Chondrocyte (in vitro differentiated cells): ENCODE results near the gene PPP1CA. TPM values are rescaled to one million over a fixed set of nuclear protein-coding genes. Genes with fewer than 3 reads are reported as not detected.
A peak's percentile ranks its signal among the peaks of the same experiment; 100 is the strongest.

Experiments
- DNase-seq: peaks from one replicate; pipeline ENCODE4 v3.0.0; 2021; ENCODE audit warnings: mixed read lengths, low spot score
- H3K27ac Mint-ChIP-seq: one replicate; pipeline ENCODE4 v1.8.0; 2021; ENCODE audit warnings: mild to moderate bottlenecking, moderate library complexity, mixed read lengths; ENCODE audit not compliant: unreplicated experiment
- H3K27me3 Mint-ChIP-seq: 2 replicates; pipeline ENCODE4 v1.8.0; 2021; ENCODE audit warnings: low read depth, mixed read lengths
- H3K36me3 Mint-ChIP-seq: 2 replicates; pipeline ENCODE4 v1.8.0; 2021; ENCODE audit warnings: low read depth, mixed read lengths
- H3K4me1 Mint-ChIP-seq: 2 replicates; pipeline ENCODE4 v1.8.0; 2021; ENCODE audit warnings: low read depth, mild to moderate bottlenecking, mixed read lengths
- H3K4me3 Mint-ChIP-seq: one replicate; pipeline ENCODE4 v1.8.0; 2021; ENCODE audit warnings: mild to moderate bottlenecking, moderate library complexity, mixed read lengths; ENCODE audit not compliant: unreplicated experiment
- H3K9me3 Mint-ChIP-seq: 2 replicates; pipeline ENCODE4 v1.8.0; 2021; ENCODE audit warnings: low read depth, mixed read lengths
- total RNA-seq: library from RNA; stranded (reverse); gene quantifications from 3 replicates; pipeline ENCODE4 v1.2.1, GENCODE V29; 2021
- TF ChIP-seq, protein P1 (sequence below): fragments of 200-600 bp; sonication (generic); IDR thresholded peaks from 2 replicates; pipeline ENCODE4 v1.5.0; 2021; ENCODE audit warnings: antibody characterized with exemption, mild to moderate bottlenecking, moderate library complexity

PPP1CA gene
- total RNA-seq, 1 donor from 2014 or later: 109 TPM

DNA sequence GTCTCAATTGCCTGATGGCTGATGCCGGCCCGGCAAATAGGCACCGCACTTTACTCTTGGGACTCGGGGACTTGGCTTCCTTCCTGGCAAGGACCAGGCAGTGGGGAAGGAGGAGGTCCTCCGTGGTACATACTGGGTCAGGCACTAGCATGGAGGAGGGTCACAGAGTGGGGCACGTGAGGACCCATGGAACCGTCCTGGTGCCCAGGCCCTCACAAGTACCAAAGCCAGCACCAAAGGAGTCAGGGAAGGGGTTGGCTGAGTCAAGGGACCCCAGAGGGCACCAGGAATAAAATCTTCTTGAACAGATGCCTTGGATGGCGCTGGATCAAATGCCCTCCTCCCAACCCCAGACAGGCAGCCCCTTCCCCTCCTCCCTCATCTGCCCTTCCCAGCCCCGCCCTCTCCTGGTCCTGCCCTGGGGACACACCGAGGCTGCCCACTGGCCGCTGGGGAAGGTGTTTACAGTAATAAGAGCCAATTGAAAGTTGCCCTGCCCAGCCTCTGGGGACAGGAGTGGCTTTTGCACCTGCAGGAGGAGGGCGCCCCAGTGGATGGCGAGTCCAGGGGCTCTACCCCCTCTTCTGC lies 8.2 kb upstream of the PPP1CA start:
- TF ChIP-seq, protein P1, sequence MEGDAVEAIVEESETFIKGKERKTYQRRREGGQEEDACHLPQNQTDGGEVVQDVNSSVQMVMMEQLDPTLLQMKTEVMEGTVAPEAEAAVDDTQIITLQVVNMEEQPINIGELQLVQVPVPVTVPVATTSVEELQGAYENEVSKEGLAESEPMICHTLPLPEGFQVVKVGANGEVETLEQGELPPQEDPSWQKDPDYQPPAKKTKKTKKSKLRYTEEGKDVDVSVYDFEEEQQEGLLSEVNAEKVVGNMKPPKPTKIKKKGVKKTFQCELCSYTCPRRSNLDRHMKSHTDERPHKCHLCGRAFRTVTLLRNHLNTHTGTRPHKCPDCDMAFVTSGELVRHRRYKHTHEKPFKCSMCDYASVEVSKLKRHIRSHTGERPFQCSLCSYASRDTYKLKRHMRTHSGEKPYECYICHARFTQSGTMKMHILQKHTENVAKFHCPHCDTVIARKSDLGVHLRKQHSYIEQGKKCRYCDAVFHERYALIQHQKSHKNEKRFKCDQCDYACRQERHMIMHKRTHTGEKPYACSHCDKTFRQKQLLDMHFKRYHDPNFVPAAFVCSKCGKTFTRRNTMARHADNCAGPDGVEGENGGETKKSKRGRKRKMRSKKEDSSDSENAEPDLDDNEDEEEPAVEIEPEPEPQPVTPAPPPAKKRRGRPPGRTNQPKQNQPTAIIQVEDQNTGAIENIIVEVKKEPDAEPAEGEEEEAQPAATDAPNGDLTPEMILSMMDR: no peak
- H3K4me3 Mint-ChIP-seq: no peak overlapping the region
- H3K4me1 Mint-ChIP-seq: no peaks in the 10 kb centered on the region
- no peak for DNase-seq
- no peaks in the 10 kb centered on the region for H3K9me3 Mint-ChIP-seq
- H3K27me3 Mint-ChIP-seq: peaks cover 11% of the 10 kb centered on the region
- peaks cover 1% of the 10 kb centered on the region for H3K36me3 Mint-ChIP-seq
- H3K27ac Mint-ChIP-seq: no peak overlapping the region

DNA sequence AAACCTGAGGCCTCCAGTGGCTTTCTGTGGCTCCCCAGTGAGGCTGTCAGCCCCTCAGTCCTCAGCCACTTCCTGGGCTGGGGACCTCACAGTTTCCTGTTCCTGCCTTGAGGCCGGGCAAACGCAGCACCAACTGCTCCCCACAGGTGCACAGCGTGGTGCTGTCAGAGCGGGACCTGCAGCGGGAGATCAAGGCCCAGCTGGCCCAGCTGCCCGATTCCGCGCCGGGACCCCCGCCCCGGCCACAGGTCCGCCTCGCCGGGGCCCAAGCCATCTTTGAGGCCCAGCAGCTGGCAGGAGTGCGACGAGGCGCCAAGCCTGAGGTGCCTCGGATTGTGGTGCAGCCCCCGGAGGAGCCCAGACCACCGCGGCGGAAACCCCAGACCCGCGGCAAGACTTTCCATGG lies 7.6 kb upstream of the PPP1CA start:
- Mint-ChIP-seq H3K27ac (no peak overlapping the region), H3K36me3 (peaks cover 1% of the 10 kb centered on the region), H3K9me3 (no peaks in the 10 kb centered on the region), H3K4me3 (no peak overlapping the region), H3K27me3 (peaks cover 11% of the 10 kb centered on the region), H3K4me1 (no peaks in the 10 kb centered on the region)
- TF ChIP-seq, protein P1: no peak
- DNase-seq: peak; percentile 87

DNA sequence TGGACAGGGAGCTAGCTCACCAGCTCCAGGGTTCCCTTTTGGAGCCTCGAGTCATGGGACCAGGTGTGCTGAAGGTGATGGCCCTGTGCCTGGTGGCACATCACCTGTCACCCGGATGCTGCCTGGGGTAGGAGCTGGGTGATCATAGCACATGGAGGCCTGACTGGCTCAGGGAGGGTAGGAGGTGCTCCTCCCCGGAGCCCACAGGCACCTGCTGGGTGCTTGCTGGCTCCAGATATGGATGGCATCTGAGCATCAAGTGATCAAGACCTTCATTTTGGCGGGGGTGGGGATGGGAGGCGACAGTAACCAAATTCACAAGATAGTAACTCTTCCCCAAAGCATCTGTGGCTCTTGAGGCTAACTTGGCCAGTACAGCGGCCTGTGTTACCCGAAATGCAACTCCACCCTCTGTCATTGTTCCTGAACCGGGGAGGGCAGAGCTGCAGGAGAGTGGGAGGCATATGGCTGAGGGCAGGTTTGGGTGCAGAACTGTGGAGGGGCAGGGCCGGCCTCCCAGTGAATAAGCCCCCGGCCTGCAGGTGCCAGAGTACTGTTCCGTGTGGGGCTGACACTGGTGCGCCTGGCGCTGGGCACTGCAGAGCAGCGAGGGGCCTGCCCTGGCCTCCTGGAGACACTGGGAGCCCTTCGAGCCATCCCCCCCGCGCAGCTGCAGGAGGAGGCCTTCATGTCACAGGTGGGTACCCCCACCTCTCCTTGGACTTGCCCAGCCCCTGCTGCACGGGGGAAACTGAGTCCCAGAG lies 7.0 kb upstream of the PPP1CA start:
- H3K27ac Mint-ChIP-seq: no peak overlapping the region
- peaks cover 1% of the 10 kb centered on the region for H3K36me3 Mint-ChIP-seq
- H3K4me1 Mint-ChIP-seq: no peaks in the 10 kb centered on the region
- no peak overlapping the region for H3K4me3 Mint-ChIP-seq
- no peak for DNase-seq
- no peaks in the 10 kb centered on the region for H3K9me3 Mint-ChIP-seq
- TF ChIP-seq, protein P1: no peak
- H3K27me3 Mint-ChIP-seq: peaks cover 11% of the 10 kb centered on the region

DNA sequence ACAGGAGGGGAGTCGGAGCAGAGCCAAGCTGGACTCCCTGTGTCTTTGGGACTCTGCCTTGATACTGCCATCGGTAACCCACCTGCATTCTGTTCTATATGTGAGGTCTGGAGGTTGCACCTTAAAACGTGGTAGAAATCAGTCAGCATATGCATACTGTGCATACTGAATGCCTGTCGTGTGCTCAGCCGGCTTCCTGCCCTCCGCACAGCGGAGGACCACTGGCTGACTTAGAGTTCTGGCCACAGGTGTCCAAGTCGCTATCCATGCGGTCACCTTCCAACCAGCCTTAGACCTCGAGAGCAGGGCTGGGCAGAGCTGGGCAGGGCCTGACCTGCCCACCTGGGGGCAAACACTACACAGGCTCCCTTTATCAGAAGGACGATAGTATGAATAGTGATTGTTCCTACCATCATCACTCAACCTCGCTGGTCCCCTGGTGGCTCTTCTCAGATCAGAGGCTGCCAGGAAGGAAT lies 6.1 kb upstream of the PPP1CA start:
- TF ChIP-seq, protein P1: no peak
- no peak for DNase-seq
- Mint-ChIP-seq H3K27me3 (peaks cover 6% of the 10 kb centered on the region), H3K36me3 (no peaks in the 10 kb centered on the region), H3K4me3 (no peak overlapping the region), H3K4me1 (no peaks in the 10 kb centered on the region), H3K27ac (no peak overlapping the region), H3K9me3 (no peaks in the 10 kb centered on the region)

DNA sequence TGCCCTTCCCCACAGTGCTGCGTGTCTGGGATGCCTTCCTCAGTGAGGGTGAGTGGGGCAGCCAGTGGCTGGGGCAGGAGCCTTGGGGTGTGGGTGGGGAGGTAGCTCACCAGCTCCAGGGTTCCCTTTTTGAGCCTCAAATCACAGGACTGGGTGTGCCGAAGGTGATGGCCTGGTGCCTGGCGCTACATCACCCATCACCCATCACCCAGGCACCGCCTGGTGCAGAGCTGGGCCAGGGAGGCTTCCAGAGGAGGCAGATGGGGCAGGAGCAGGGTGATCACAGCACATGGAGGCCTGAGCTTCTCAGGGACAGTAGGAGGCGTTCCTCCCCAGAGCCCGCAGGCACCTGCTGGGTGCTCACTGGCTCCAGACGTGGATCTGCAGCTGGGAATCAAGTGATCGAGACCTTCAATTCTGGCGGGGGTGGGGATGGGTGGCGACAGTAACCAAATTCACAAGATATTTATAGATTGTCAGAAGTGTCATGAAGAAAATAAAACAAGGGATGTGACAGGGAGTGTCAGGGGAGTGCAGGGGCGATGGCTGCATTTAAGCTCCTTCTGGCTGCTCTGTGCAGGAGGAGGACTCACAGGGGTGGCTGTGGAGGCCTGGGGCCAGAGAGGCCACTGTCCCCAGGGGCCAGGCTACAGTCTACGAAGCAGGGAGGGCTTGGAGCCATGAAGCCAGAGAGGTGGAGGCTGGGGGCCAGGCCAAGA lies 5.5 kb upstream of the PPP1CA start:
- TF ChIP-seq, protein P1: no peak
- H3K9me3 Mint-ChIP-seq: no peaks in the 10 kb centered on the region
- no peak overlapping the region for H3K4me3 Mint-ChIP-seq
- DNase-seq: no peak
- H3K4me1 Mint-ChIP-seq: peaks cover 1% of the 10 kb centered on the region
- no peaks in the 10 kb centered on the region for H3K36me3 Mint-ChIP-seq
- H3K27ac Mint-ChIP-seq: no peak overlapping the region
- H3K27me3 Mint-ChIP-seq: peaks cover 2% of the 10 kb centered on the region
